Retina (tissue), 1 donor: ENCODE results near the gene EPRS1.
"Not testable (repeated sequence)": the region's sequence is repeated elsewhere in the genome, so short reads cannot be mapped to it uniquely, and the experiment has no call there.

ENCODE experiments used
- DNase-seq: peaks from one replicate; pipeline ENCODE4 v3.0.0-alpha.2; 2016

The EPRS1 gene

DNA sequence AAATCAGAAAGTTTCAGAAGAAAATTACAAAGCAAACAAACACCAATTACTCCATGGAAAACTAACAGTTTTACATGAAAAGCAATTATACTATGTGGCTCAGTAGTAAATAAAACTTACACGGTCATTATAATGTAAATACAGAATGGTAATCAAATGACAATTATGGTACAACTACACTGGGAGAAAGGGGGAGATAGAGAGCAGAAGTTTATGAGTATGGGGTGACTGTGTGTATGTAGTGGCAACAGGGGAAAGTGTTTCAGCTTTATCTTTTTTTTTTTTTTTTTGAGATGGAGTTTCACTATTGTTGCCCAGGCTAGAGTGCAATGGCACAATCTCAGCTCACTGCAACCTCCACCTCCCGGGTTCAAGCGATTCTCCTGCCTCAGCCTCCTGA is 8.5 kb downstream of the EPRS1 start:
- DNase-seq, result not testable (repeated sequence)

DNA sequence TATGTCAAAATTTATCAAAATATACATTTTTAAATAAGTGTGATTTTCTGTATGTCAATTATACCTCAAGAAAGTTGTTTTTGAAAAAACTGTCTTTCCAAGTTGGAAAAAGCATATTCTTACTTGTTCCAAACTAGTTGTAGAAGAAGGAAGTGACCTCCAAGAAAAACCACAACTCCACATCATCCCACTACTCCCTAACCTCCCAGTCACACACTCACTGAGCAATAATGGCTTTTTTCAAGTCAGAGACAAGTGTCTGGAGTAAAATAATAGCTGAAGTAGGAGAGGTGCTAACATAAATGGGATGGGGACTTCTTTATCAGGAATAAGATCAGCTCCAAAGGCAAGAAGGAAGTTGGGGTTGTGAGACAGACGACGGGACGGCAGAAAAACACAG is 13.4 kb downstream of the EPRS1 start:
- no peak for DNase-seq

DNA sequence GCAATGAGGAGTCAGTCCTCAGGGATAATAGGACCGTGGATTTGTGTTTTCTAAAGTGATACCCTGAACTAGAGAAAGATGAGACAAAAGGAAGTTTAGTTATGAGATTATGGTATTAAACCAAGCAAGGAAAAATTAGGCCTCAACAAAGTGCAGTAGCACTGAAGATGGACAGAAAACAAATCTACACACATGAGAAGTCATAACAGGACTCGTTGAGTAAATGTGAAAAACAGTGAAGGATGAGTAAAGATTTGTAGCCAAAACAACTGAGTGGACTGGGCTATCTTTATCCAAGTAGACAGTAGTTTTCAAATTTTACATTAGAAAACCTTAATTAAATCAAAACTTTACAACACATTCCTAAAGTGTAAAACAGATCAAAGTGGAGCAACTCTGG is 15.0 kb downstream of the EPRS1 start:
- DNase-seq, result no peak

DNA sequence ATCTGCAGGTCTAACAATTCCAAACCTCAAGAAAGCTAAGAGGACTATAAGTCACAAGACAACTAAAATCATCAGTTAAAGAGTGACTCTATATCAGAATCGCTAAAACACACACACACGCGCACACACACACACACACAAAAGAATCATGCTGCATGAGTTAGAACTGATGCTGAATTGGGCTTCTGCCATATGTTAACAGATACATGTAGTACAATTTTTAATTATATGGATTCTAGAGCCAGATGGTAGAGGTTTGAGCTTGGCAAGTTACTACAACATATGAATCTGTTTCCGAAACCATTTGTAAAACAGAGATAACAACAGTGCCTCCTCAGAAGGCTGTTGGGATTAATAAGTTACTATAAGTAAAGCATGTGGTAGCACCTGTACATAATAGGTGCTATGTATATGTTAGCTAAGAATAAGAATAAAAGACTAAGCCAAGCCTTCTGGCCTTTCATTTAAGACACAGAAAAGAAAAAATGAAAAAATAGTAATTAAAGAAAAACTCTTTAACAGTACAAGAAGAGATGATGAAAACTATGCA is 17.9 kb downstream of the EPRS1 start:
- DNase-seq, result no peak

DNA sequence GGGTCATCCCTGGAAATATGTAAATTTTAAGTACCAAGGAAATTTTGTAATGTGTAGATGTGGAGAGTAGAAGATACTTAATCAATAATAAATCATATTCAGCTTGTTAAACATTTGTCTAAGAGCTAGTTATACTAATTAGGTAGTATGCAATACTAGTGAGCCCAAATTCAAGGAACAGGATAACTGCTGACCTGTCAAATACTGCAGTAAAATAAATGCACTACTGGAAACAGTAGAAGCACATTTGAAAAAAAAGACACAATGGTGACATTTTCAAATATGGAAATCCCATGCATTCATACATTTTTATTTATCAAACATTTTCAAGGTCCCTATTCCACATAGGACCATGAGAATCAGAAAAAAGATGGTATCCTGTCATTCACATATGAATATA is 27.2 kb downstream of the EPRS1 start:
- DNase-seq, result no peak

DNA sequence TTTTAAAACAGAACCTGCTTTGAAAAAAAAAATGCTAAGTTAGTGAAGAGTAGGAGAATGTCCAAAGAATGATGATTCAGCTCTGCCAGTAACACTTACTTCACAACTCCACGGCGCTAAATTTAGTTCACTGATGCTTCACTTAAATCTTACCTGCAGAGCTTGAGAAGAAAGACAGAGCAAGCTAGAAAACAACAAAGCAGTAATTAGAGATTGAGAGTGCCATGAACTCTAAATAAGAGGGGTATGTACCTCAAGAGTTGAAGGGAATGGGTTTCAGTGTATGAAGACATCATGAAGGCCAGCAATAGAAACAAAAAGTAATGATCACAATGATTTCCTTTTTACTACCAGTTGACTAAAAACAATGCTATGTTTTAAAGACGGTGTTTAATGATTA is 32.8 kb downstream of the EPRS1 start:
- no peak for DNase-seq

DNA sequence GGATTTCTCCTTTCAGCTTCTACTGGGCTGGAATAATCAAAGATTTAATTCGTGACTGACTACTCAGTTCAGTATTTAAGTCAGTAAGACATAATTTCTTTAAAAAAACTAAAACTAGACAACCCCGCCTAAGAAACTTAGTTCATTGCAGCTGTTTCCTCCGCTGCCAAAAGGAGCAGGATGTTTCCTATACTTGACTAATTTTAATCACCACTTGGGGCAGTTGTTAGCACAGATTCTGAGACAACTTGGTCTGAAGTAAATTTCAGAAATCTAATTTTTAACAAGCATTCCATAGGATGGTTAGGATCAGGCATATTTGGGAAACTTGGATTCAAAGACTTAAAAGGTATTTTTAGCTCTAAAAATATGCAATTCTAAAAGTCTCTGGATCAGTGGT is 34.0 kb downstream of the EPRS1 start:
- DNase-seq, result no peak

DNA sequence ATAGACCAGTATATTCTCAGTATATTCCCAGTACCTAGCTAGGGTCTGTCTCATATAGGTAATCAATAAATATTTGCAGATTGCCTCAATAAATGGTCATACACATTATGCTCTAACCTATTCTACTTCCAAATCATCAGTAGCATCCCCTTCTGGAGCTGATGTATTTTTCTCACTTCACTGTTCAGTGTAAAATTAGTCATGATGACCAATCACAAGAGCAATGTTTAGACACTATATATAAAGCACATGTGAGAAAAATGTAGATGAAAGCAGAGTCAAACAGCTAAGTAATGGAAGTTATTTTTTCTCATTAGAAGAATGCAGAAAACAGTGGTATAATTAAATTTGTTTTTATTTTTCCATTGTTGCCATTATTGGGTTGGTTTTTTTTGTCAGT is 34.7 kb downstream of the EPRS1 start:
- no peak for DNase-seq

DNA sequence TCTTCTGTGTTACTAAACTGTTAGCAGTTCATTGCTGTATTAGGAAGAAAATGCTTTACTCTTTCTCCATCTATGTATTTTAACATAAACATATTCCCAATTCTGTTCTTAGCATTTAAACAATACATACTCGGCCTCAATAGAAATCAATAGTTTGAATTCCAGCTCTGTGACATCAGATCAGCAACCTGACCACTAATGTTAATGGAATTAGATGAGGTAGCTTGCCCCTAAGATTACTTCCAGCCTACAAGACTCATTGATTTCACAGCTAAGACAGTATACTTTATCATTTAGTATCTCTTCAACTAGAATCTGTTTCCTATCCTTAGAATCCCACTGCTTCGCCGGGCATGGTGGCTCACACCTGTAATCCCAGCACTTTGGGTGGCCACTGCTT is 38.9 kb downstream of the EPRS1 start:
- no peak for DNase-seq

DNA sequence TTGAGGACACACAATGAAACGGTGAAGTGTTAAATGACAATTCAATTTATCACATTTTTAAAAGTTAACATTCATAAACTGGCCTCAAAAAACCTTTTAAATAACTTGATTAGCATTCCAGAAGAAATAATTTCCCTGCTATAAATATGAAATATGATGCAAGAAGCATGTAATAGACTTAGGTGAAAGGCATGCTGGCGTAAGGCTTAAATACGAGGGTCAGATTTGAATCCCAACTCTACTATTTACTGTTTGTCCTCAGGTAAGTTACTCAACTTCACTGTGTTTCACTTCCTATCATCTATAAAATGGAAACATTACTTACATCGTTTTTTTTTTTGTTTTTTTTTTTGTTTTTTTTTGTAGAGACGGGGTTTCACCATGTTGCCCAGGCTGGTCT is 40.8 kb downstream of the EPRS1 start:
- no peak for DNase-seq

DNA sequence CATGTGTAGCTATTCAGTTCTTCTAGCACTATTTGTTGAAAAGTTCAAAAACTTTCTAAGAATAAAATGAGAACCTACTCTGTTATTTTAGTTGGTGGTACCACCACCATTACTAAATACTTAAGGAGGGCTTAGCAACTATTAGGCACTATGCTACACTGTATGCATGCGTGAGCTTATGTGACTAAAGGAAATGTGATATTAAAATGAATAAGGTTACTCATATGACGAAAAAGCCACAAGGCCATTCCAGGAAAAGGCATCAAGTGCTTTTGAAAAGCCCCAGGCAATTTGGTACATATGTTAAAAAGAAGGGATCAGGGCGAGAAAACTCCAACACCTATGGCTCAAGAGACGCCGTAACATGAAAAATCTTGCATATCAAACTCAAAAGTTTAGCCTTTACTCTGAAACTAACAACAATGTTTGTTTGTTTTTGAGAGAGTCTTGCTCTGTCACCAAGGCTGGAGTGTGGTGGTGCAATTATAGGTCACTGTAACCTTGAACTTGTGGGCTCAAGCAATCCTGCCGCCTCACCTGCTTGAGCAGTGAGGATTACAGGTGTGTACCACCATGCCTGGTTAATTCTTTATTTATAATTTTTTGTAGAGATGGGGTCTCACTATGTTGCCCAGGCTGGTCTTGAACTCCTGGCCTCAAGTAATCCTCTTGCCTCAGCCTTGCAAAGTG is 42.5 kb downstream of the EPRS1 start:
- no peak for DNase-seq

DNA sequence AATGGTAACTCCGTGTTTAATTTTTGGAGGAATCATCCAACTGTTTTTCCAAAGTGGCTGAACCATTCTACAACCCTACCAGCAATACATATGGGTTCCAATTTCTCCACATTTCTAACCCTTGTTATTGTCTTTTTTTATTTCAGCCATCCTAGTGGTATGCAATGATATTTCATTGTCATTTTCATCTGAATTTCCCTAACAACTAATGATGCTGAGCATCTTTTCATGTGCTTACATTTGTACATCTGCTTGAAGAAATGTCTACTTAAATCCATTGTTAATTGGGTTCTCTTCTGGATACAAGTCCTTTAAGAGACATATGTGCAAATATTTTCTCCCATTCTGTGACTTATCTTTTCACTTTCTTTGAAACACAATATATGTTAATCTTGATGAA is 43.3 kb downstream of the EPRS1 start:
- no peak for DNase-seq

DNA sequence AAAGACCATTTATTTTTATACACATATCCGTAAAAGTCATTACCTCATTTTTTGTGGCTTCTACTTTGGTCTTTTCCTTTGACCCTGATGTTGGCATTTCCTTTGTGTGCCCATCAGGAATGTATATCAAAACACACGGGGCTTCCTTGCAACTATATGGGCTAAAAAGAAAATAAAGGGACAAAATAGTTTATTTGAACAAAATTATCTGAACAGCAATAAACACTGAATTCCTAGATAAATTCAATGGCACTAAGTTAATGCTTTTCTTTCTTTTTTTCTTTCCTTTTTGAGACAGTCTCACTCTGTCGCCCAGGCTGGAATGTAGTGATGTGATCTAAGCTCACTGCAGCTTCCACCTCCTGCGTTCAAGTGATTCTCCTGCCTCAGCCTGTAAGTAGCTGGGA is 45.2 kb downstream of the EPRS1 start:
- DNase-seq, result no peak

DNA sequence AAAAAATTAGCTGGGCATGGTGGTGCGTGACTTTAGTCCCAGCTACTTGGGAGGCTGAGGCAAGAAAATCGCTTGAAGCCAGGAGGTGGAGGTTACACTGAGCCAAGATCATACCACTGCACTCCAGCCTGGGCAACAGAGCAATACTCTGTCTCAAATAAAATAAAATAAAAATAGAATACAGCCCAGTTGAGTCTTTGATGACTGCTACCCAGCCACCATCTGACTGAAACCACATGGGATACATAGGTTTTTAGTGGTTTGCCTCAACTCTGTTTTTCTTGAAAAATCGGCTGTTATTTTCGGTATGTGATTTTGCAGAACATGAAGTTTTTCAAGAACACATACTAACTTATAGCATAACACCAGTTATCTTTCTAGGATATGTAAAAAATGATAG is 46.5 kb downstream of the EPRS1 start:
- no peak for DNase-seq
